Loucy (cell line): ENCODE data around the gene TLE5.

Experiments
- CTCF ChIP-seq: fragments of 200-600 bp; sonication (generic); conservative IDR thresholded peaks from 2 replicates; pipeline ENCODE4 v1.5.1; 2014; ENCODE audit warnings: mild to moderate bottlenecking, antibody characterized with exemption, low read length
- EZH2phosphoT487 ChIP-seq: fragments of 200-600 bp; IDR thresholded peaks from 2 replicates; pipeline ENCODE4 v1.6.1; 2018; ENCODE audit warnings: antibody characterized with exemption, mild to moderate bottlenecking, moderate library complexity, borderline replicate concordance

GRCh38 chr19:3075605-3076431 lies 13.5 kb upstream of the TLE5 start:
- TF ChIP-seq CTCF (peak; percentile 92), EZH2phosphoT487 (no peak)
